HL-60 (cell line): Measurements from ENCODE around the gene FTSJ1.

Source experiments
- DNase-seq, 2 experiments: peaks; one replicate each; pipeline ENCODE4 v3.0.0-alpha.2; 2010 to 2020; ENCODE audit warnings: low read depth in 1 of 2, low spot score in 1 of 2
- H3K27ac ChIP-seq: fragments of 250-450 bp; sonication (Bioruptor Pico); replicated peaks from 2 replicates; pipeline ENCODE4 v1.5.1; 2020; ENCODE audit warnings: mild to moderate bottlenecking, moderate library complexity
- H3K27me3 ChIP-seq: fragments of 250-450 bp; sonication (Bioruptor Pico); 2 replicates; pipeline ENCODE4 v1.5.1; 2021; ENCODE audit warnings: mild to moderate bottlenecking, moderate library complexity; ENCODE audit not compliant: insufficient read depth, poor library complexity, severe bottlenecking
- H3K4me3 ChIP-seq: replicated peaks from 2 replicates; pipeline ENCODE4 v1.5.1; 2011; ENCODE audit warnings: mild to moderate bottlenecking, control low read depth, low read length; ENCODE audit not compliant: insufficient read depth
- GABPA ChIP-seq: IDR thresholded peaks from 2 replicates; pipeline ENCODE4 v1.6.1; 2012; ENCODE audit warnings: low read depth
- POLR2AphosphoS5 ChIP-seq: IDR thresholded peaks from 2 replicates; pipeline ENCODE4 v1.6.1; 2012; ENCODE audit warnings: low read depth
- REST ChIP-seq: IDR thresholded peaks from 2 replicates; pipeline ENCODE4 v1.6.1; 2012; ENCODE audit warnings: low read depth; ENCODE audit not compliant: insufficient replicate concordance
- SPI1 ChIP-seq: IDR thresholded peaks from 2 replicates; pipeline ENCODE4 v1.6.1; 2012; ENCODE audit warnings: low read depth, mild to moderate bottlenecking, borderline replicate concordance
- TF ChIP-seq, protein P1 (sequence below): IDR thresholded peaks from one replicate; pipeline ENCODE4 v1.5.1; 2011; ENCODE audit warnings: low read length, control low read depth, inconsistent platforms; ENCODE audit not compliant: insufficient read depth

FTSJ1 gene

DNA sequence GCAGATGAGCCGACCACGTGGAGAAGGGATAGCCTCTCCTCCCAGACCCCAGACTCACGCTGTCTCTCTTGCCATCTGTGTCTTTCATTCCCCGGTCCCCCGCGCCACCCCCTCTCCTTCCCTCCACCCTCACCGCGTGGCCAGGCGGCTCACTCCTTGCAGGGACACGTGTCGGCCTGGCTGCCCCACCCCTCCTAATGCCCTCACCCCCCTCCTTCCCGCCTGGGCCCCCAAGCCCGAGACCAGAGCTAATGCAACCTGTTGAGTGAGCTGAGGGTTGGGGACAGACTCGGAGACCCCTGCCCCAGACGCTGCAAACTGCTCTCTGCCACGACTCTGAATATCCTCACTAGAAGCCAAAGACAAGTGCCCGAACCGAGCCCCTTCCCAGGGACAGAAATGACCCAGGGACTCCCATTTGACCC, 7.7 kb upstream of the FTSJ1 start:
- Histone ChIP-seq H3K27me3 (no peaks in the 10 kb centered on the region), H3K4me3 (peak overlapping the region; percentile 67), H3K27ac (peak overlapping the region; percentile 79)
- TF ChIP-seq POLR2AphosphoS5 (peak; percentile 21; the same call in 1 of the 2 replicates), SPI1 (no peak)
- DNase-seq: peak in 1 of 2 experiments; percentile 62

DNA sequence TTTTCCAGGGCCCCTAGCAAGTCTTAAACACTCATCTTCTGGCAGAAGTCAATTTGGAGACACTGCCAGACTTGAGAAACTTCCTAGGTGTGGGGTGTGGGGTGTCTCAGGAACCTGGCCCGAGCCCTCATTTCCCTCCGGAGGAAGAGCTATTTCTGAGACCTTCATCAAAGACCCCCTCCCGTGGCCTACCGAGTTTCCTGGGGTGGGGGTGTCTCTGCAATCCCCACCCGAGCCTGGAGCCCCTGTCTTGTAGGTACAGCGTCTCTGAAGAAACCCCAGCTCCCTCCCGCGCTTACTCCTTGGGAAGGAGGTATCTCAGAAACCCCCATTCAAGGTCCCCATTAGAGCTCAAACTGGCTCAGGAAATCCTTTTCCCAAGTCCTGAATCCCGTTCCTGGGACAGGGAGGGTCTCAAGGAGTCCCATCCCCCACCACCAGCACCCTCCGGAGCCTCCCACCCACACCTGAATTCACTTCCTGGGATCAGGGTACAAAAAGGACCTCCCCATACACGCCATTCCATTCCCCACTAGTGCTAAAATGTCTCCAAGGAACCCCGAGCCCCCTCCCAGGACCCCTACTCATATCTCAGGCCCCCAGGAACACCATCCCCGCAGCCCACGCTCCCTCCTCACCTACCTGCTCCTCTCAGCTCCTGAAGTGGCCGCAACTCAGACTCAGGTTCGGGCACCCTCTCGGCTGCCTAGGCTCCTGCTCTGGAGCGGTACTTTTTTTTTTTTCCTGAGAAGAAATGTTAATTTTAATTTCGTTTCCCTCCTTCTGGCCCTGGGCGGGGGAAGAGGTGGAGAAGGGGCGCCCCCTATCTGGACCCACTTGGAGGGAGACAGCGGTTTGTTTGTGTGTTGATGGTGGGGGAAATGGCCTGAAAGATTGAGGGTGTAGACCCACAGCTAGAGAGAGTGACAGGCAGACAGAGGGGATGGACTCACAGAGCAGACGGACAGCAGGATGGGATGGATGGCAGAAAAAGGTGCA, 7.0 kb upstream of the FTSJ1 start:
- H3K27ac ChIP-seq: peak overlapping the region; percentile 79
- TF ChIP-seq GABPA: no peak
- no peak for TF ChIP-seq SPI1
- no peak for TF ChIP-seq POLR2AphosphoS5
- TF ChIP-seq, protein P1, sequence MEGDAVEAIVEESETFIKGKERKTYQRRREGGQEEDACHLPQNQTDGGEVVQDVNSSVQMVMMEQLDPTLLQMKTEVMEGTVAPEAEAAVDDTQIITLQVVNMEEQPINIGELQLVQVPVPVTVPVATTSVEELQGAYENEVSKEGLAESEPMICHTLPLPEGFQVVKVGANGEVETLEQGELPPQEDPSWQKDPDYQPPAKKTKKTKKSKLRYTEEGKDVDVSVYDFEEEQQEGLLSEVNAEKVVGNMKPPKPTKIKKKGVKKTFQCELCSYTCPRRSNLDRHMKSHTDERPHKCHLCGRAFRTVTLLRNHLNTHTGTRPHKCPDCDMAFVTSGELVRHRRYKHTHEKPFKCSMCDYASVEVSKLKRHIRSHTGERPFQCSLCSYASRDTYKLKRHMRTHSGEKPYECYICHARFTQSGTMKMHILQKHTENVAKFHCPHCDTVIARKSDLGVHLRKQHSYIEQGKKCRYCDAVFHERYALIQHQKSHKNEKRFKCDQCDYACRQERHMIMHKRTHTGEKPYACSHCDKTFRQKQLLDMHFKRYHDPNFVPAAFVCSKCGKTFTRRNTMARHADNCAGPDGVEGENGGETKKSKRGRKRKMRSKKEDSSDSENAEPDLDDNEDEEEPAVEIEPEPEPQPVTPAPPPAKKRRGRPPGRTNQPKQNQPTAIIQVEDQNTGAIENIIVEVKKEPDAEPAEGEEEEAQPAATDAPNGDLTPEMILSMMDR: no peak
- DNase-seq: peak in 1 of 2 experiments; percentile 45
- H3K4me3 ChIP-seq: peak overlapping the region; percentile 67
- no peaks in the 10 kb centered on the region for H3K27me3 ChIP-seq

- no peaks in the 10 kb centered on the region for H3K27me3 ChIP-seq
- TF ChIP-seq GABPA: no peak
- TF ChIP-seq REST: no peak
- no peak for TF ChIP-seq POLR2AphosphoS5
- no peak for TF ChIP-seq SPI1
- TF ChIP-seq, protein P1: no peak
- DNase-seq: no peak
- H3K4me3 ChIP-seq: peak within 1 kb of the TSS; percentile 67
- H3K27ac ChIP-seq: peak within 1 kb of the TSS; percentile 79
Observed at GRCh38 chrX:48470110-48470832, 5.7 kb upstream of the FTSJ1 start, which contains the start of gene SLC38A5. Gene SLC38A5 (minus strand): TSS chrX:48470260. CDS start chrX:48467924, 2,336 bp downstream.

GRCh38 chrX:48470833-48471118, 5.2 kb upstream of the FTSJ1 start:
- H3K27me3 ChIP-seq: no peaks in the 10 kb centered on the region
- H3K4me3 ChIP-seq: no peak overlapping the region
- TF ChIP-seq GABPA (no peak), POLR2AphosphoS5 (no peak), REST (no peak), SPI1 (no peak)
- TF ChIP-seq, protein P1: no peak
- H3K27ac ChIP-seq: no peak overlapping the region
- DNase-seq: no peak
